Anterior cingulate cortex (tissue), 58 donors: Measurements from ENCODE around the gene SNX27.

Source experiments
- DNase-seq, 58 donors: peaks; one replicate each; lab custom pipeline; 2025; lab: John Stamatoyannopoulos, UW

Gene SNX27

GRCh38 chr1:151701515-151701914 is 89.7 kb downstream of the SNX27 start:
- DNase-seq, result no peak

GRCh38 chr1:151702936-151703335 is 91.1 kb downstream of the SNX27 start:
- no peak for DNase-seq

- DNase-seq, result no peak
These were observed 92.0 kb downstream of the SNX27 start for GRCh38 chr1:151703813-151704212.

GRCh38 chr1:151704246-151704645 is 92.4 kb downstream of the SNX27 start:
- no peak for DNase-seq

DNA sequence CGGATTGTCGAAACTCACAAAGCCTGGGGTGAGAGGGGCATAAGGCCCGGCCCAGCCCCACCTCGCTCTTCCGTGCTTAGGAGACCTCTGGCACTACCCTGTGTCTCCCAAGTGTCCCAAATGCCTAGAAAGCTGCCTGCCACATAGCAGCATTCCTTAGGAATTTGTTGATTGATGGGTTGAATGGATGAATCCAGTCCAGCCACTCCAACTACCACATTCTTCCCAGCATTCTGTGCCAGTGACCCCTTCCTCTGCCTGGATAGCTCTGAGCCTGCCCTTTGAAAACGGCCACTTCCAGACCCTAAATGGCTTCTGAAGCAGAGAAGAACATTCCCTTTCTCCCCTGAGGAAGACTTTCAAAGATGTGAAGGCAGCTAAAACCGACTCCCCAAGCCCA is 93.3 kb downstream of the SNX27 start:
- no peak for DNase-seq

- peak in 1 of 58 donors; percentile 16 for DNase-seq
These were observed 94.1 kb downstream of the SNX27 start for GRCh38 chr1:151705753-151706463.

- no peak for DNase-seq
These were observed 94.9 kb downstream of the SNX27 start for GRCh38 chr1:151706464-151707415.

DNA sequence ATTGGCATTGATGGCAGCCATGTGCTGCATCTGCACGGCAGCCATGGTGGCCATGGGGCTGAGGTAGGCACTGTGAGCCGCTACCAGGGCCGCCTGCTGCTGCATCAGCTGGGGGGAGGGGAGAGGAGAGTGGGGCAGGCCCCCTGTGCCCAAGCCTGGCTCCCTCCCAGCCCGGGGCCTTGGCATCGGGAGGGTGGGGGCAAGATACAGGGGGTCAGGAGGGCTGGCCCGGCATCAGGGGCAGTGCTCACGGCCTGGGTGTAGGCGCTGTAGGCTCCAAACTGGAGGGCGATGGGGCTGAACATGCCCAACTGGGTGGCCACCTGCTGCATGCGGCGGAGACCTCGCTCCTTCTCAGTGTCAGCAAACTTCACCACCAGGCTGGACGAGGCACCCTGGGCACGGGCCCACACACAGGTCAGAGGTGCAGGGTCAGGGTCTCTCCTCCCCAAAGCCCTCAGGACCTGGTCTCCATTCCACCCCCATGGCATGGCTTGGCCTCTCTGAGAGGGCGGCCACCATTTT is 95.8 kb downstream of the SNX27 start:
- DNase-seq, result no peak

GRCh38 chr1:151708891-151709290 is 97.0 kb downstream of the SNX27 start:
- no peak for DNase-seq

GRCh38 chr1:151710187-151710840 is 98.5 kb downstream of the SNX27 start:
- DNase-seq, result peak in 57 of 58 donors; percentile 14 to 92 (median 70)

DNA sequence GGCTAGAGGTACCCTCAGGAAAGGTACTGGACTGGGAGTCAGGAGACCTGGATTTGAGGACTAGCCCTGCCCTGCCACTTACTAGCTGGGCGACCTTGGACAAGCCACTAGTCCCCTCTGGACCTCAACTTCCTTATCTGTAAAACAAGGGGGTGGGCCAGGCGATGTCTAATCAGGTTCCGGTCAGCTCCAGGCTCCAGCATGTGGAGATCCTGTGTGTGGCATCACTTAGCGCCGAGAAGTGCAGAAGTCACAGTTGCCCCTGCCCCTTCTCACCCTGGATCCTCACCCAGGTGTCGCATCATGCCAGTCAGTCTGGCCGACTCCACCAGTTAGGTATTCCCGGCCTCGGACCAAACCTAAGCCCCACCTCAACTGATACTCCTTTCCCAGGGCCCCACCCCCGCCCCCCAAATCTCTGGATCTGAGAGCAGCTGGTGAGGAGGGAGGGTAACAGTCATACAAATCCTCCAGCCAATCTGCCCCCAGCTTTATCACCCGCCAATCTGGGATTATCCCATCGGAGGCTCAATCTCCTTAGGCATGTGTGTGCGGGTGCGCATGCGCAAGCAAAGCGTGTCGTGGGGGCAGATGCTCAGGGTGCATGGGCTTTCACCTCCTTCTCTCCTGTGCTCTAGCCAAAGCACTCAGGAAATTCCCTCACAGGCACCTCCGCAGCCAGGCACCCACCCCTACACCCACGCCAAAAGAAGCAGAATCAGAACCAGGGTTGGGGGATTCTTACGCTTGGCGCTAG is 99.4 kb downstream of the SNX27 start:
- peak in 29 of 58 donors; percentile 12 to 67 (median 41) for DNase-seq

DNA sequence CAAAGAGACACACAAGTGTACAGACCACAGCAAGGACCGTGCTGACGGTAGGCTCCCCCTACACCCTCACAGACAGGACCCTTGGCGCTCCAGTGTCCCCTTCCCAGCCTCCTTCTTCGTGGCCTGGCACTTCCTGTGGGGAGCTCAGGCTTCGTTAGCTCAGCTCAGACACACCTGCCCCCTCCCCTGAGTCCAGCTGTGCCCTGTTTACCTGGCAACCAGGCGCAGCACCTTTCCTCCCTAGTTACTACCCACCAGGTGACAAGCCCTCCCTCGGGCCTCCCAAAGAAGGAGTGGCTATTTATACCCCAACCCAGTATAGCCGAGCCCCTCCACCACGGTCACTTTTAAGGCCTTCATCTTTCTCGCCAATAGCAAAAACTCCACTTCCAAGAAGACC is 100.1 kb downstream of the SNX27 start:
- DNase-seq, result no peak

- DNase-seq, result no peak
These were observed 101.2 kb downstream of the SNX27 start for GRCh38 chr1:151713044-151713443.

GRCh38 chr1:151713874-151714273 is 102.0 kb downstream of the SNX27 start:
- DNase-seq, result peak in 3 of 58 donors; percentile 13 to 34 (median 25)

- no peak for DNase-seq
These were observed 103.2 kb downstream of the SNX27 start for GRCh38 chr1:151714820-151715725.

- DNase-seq, result peak in 3 of 58 donors; percentile 11 to 27 (median 13)
These were observed 104.0 kb downstream of the SNX27 start for GRCh38 chr1:151715726-151716404.

- DNase-seq, result no peak
These were observed 104.5 kb downstream of the SNX27 start for GRCh38 chr1:151716405-151716762.
